ENCODE results near the gene EXOC3L4. TPM values are rescaled to one million over a fixed set of nuclear protein-coding genes. Genes with fewer than 3 reads are reported as not detected.

EXOC3L4 gene
- polyA plus RNA-seq, 1 of the 3 experiments (the other 2 are of a cell fraction), result 0.46 TPM

DNA sequence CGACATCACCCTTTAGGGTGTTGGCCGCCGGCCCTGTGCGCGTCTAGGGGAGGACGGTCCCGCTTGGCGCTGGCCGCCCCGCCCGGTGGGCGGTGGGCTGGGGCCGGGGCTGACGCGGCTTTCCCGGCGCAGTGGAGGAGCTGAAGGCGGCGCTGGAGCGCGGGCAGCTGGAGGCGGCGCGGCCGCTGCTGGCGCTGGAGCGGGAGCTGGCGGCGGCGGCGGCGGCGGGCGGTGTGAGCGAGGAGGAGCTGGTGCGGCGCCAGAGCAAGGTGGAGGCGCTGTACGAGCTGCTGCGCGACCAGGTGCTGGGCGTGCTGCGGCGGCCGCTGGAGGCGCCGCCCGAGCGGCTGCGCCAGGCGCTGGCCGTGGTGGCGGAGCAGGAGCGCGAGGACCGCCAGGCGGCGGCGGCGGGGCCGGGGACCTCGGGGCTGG lies 32.4 kb downstream of the EXOC3L4 start:
- no peak overlapping the region for H2AFZ ChIP-seq (ENCODE audit: low read depth)
- peak; percentile 89 for DNase-seq
- 37% methylated on average over 9 of the region's 62 CpGs for WGBS (ENCODE audit: low lambda C conversion rate)
- no peaks in the 10 kb centered on the region for H3K79me2 ChIP-seq (ENCODE audit: insufficient read depth)
- H3K27ac ChIP-seq (ENCODE audit: low read depth in 2 of 2, low read length in 1 of 2), result no peak overlapping the region
- no peaks in the 10 kb centered on the region for H3K36me3 ChIP-seq (replicated peaks in 1 of 2; ENCODE audit: control insufficient read depth in 1 of 2, insufficient read depth in 2 of 2, low read length in 1 of 2)
- peak overlapping the region; percentile 53; the same call in 1 of the 2 replicates for H3K4me2 ChIP-seq
- peaks cover 43 to 51% of the 10 kb centered on the region in 2 experiments for H3K4me1 ChIP-seq (ENCODE audit: control insufficient read depth in 1 of 2, insufficient read depth in 2 of 2, low read depth in 1 of 2, low read length in 1 of 2)
- H3K9ac ChIP-seq, result no peak overlapping the region
- H3K4me3 ChIP-seq (ENCODE audit: low read depth in 2 of 2, low read length in 1 of 2), result peak overlapping the region; percentile 33 to 46; a peak in 2 of 4 replicates
- no peaks in the 10 kb centered on the region for H3K27me3 ChIP-seq (ENCODE audit: insufficient read depth)
- no peaks in the 10 kb centered on the region for H3K9me2 ChIP-seq
- peaks cover 7% of the 10 kb centered on the region for H3F3A ChIP-seq (replicated peaks; ENCODE audit: insufficient read depth)
- H4K20me1 ChIP-seq (ENCODE audit: insufficient read depth), result no peaks in the 10 kb centered on the region
- no peak for TF ChIP-seq MXI1 (IDR thresholded peaks at IDR 0.05; ENCODE audit: low read depth, low read length)
- TF ChIP-seq TCF12 (IDR thresholded peaks at IDR 0.05), result no peak
- TF ChIP-seq JUND (IDR thresholded peaks at IDR 0.05), result no peak
- TF ChIP-seq FOXM1 (IDR thresholded peaks at IDR 0.05; ENCODE audit: low read depth), result no peak
- TF ChIP-seq NRF1 (IDR thresholded peaks at IDR 0.05; ENCODE audit: low read depth, low read length), result no peak
- TF ChIP-seq CHD2 (IDR thresholded peaks at IDR 0.05; ENCODE audit: low read length, partially characterized antibody), result no peak
- TF ChIP-seq, protein P1, sequence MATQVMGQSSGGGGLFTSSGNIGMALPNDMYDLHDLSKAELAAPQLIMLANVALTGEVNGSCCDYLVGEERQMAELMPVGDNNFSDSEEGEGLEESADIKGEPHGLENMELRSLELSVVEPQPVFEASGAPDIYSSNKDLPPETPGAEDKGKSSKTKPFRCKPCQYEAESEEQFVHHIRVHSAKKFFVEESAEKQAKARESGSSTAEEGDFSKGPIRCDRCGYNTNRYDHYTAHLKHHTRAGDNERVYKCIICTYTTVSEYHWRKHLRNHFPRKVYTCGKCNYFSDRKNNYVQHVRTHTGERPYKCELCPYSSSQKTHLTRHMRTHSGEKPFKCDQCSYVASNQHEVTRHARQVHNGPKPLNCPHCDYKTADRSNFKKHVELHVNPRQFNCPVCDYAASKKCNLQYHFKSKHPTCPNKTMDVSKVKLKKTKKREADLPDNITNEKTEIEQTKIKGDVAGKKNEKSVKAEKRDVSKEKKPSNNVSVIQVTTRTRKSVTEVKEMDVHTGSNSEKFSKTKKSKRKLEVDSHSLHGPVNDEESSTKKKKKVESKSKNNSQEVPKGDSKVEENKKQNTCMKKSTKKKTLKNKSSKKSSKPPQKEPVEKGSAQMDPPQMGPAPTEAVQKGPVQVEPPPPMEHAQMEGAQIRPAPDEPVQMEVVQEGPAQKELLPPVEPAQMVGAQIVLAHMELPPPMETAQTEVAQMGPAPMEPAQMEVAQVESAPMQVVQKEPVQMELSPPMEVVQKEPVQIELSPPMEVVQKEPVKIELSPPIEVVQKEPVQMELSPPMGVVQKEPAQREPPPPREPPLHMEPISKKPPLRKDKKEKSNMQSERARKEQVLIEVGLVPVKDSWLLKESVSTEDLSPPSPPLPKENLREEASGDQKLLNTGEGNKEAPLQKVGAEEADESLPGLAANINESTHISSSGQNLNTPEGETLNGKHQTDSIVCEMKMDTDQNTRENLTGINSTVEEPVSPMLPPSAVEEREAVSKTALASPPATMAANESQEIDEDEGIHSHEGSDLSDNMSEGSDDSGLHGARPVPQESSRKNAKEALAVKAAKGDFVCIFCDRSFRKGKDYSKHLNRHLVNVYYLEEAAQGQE (IDR thresholded peaks at IDR 0.05; ENCODE audit: low read depth, low read length), result peak; percentile 80
- TF ChIP-seq ELF1 (IDR thresholded peaks at IDR 0.05), result no peak
- no peak for TF ChIP-seq TEAD4 (IDR thresholded peaks at IDR 0.05; ENCODE audit: borderline replicate concordance, insufficient read depth)
- TF ChIP-seq SIN3A (IDR thresholded peaks at IDR 0.05; ENCODE audit: borderline replicate concordance, low read depth, low read length), result no peak
- no peak for TF ChIP-seq GATA2 (CRISPR knock-in tag; IDR thresholded peaks at IDR 0.05)
- no peak for TF ChIP-seq GABPA (IDR thresholded peaks at IDR 0.05; ENCODE audit: low read depth)
- TF ChIP-seq, protein P2, sequence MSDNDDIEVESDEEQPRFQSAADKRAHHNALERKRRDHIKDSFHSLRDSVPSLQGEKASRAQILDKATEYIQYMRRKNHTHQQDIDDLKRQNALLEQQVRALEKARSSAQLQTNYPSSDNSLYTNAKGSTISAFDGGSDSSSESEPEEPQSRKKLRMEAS (IDR thresholded peaks at IDR 0.05; ENCODE audit: low read depth), result no peak
- TF ChIP-seq RXRA (IDR thresholded peaks at IDR 0.05; ENCODE audit: borderline replicate concordance, low read depth), result no peak
- no peak for TF ChIP-seq FOXJ3 (CRISPR knock-in tag; IDR thresholded peaks at IDR 0.05)
- TF ChIP-seq MEF2A (IDR thresholded peaks at IDR 0.05; ENCODE audit: borderline replicate concordance, low read depth), result no peak
- TF ChIP-seq, protein P3, sequence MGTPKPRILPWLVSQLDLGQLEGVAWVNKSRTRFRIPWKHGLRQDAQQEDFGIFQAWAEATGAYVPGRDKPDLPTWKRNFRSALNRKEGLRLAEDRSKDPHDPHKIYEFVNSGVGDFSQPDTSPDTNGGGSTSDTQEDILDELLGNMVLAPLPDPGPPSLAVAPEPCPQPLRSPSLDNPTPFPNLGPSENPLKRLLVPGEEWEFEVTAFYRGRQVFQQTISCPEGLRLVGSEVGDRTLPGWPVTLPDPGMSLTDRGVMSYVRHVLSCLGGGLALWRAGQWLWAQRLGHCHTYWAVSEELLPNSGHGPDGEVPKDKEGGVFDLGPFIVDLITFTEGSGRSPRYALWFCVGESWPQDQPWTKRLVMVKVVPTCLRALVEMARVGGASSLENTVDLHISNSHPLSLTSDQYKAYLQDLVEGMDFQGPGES (IDR thresholded peaks at IDR 0.05; ENCODE audit: low read depth, low read length), result no peak
- no peak for TF ChIP-seq NFIC (IDR thresholded peaks at IDR 0.05; ENCODE audit: borderline replicate concordance)
- no peak for TF ChIP-seq TAF1 (IDR thresholded peaks at IDR 0.05; ENCODE audit: borderline replicate concordance, low read depth, low read length)
- TF ChIP-seq FOSL2 (IDR thresholded peaks at IDR 0.05; ENCODE audit: borderline replicate concordance, low read depth), result no peak
- TF ChIP-seq, protein P4, sequence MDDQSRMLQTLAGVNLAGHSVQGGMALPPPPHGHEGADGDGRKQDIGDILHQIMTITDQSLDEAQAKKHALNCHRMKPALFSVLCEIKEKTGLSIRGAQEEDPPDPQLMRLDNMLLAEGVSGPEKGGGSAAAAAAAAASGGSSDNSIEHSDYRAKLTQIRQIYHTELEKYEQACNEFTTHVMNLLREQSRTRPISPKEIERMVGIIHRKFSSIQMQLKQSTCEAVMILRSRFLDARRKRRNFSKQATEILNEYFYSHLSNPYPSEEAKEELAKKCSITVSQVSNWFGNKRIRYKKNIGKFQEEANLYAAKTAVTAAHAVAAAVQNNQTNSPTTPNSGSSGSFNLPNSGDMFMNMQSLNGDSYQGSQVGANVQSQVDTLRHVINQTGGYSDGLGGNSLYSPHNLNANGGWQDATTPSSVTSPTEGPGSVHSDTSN (IDR thresholded peaks at IDR 0.05), result no peak
- TF ChIP-seq, protein P5, sequence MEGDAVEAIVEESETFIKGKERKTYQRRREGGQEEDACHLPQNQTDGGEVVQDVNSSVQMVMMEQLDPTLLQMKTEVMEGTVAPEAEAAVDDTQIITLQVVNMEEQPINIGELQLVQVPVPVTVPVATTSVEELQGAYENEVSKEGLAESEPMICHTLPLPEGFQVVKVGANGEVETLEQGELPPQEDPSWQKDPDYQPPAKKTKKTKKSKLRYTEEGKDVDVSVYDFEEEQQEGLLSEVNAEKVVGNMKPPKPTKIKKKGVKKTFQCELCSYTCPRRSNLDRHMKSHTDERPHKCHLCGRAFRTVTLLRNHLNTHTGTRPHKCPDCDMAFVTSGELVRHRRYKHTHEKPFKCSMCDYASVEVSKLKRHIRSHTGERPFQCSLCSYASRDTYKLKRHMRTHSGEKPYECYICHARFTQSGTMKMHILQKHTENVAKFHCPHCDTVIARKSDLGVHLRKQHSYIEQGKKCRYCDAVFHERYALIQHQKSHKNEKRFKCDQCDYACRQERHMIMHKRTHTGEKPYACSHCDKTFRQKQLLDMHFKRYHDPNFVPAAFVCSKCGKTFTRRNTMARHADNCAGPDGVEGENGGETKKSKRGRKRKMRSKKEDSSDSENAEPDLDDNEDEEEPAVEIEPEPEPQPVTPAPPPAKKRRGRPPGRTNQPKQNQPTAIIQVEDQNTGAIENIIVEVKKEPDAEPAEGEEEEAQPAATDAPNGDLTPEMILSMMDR (IDR thresholded peaks at IDR 0.05), result peak; percentile 15; the same call in 1 of the 2 replicates
- TF ChIP-seq SMC3 (IDR thresholded peaks at IDR 0.05; ENCODE audit: low read depth, low read length), result peak; percentile 5; the same call in 1 of the 2 replicates
- TF ChIP-seq YY1 (IDR thresholded peaks at IDR 0.05; ENCODE audit: low read depth), result no peak
- TF ChIP-seq, protein P6, sequence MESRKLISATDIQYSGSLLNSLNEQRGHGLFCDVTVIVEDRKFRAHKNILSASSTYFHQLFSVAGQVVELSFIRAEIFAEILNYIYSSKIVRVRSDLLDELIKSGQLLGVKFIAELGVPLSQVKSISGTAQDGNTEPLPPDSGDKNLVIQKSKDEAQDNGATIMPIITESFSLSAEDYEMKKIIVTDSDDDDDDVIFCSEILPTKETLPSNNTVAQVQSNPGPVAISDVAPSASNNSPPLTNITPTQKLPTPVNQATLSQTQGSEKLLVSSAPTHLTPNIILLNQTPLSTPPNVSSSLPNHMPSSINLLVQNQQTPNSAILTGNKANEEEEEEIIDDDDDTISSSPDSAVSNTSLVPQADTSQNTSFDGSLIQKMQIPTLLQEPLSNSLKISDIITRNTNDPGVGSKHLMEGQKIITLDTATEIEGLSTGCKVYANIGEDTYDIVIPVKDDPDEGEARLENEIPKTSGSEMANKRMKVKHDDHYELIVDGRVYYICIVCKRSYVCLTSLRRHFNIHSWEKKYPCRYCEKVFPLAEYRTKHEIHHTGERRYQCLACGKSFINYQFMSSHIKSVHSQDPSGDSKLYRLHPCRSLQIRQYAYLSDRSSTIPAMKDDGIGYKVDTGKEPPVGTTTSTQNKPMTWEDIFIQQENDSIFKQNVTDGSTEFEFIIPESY (IDR thresholded peaks at IDR 0.05; ENCODE audit: borderline replicate concordance, low read depth), result no peak
- no peaks in the 10 kb centered on the region for H3K9me3 ChIP-seq
- ChIA-PET POLR2A (no interaction called here), CTCF (interaction anchor here (0.7 to 8.9 kb wide), 19 partner anchors 9 to 102 kb away, joined by 3 to 132 read pairs (median 4); no protein-coding TSS in a partner anchor)

Data from SK-N-SH (cell line).